HL-60 (cell line): Measurements from ENCODE around the gene PCLO.

Experiments used
- DNase-seq, 2 experiments: peaks; one replicate each; pipeline ENCODE4 v3.0.0-alpha.2; 2010 to 2020; ENCODE audit warnings: low read depth in 1 of 2, low spot score in 1 of 2
- H3K27ac ChIP-seq: fragments of 250-450 bp; sonication (Bioruptor Pico); replicated peaks from 2 replicates; pipeline ENCODE4 v1.5.1; 2020; ENCODE audit warnings: mild to moderate bottlenecking, moderate library complexity
- H3K27me3 ChIP-seq: fragments of 250-450 bp; sonication (Bioruptor Pico); 2 replicates; pipeline ENCODE4 v1.5.1; 2021; ENCODE audit warnings: mild to moderate bottlenecking, moderate library complexity; ENCODE audit not compliant: insufficient read depth, poor library complexity, severe bottlenecking
- H3K4me3 ChIP-seq: replicated peaks from 2 replicates; pipeline ENCODE4 v1.5.1; 2011; ENCODE audit warnings: mild to moderate bottlenecking, control low read depth, low read length; ENCODE audit not compliant: insufficient read depth
- GABPA ChIP-seq: IDR thresholded peaks from 2 replicates; pipeline ENCODE4 v1.6.1; 2012; ENCODE audit warnings: low read depth
- POLR2AphosphoS5 ChIP-seq: IDR thresholded peaks from 2 replicates; pipeline ENCODE4 v1.6.1; 2012; ENCODE audit warnings: low read depth
- SPI1 ChIP-seq: IDR thresholded peaks from 2 replicates; pipeline ENCODE4 v1.6.1; 2012; ENCODE audit warnings: low read depth, mild to moderate bottlenecking, borderline replicate concordance
- TF ChIP-seq, protein P1 (sequence below): IDR thresholded peaks from 2 replicates; pipeline ENCODE4 v1.6.1; 2012; ENCODE audit warnings: low read depth; ENCODE audit not compliant: insufficient replicate concordance
- TF ChIP-seq, protein P2 (sequence below): IDR thresholded peaks from one replicate; pipeline ENCODE4 v1.5.1; 2011; ENCODE audit warnings: low read length, control low read depth, inconsistent platforms; ENCODE audit not compliant: insufficient read depth

PCLO gene

DNA sequence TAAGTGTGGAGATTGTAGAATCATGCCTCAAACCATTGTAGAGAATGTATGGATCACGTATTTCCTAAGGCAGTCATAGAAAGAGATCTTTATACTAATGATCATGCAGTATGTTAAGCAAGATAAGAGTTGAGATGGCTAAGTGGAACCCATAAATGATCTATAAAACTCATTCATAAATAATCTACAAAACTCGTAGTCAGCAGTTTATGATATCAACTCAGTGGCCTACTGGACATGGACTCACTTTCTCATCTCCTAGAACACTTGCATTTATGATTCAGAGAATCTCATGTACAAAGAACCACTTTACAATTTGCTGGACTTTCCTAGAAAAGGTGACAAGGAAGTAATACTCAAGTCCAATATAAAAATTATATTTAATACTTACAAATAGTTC, 339.6 kb downstream of the PCLO start:
- no peak for TF ChIP-seq GABPA
- TF ChIP-seq, protein P1, sequence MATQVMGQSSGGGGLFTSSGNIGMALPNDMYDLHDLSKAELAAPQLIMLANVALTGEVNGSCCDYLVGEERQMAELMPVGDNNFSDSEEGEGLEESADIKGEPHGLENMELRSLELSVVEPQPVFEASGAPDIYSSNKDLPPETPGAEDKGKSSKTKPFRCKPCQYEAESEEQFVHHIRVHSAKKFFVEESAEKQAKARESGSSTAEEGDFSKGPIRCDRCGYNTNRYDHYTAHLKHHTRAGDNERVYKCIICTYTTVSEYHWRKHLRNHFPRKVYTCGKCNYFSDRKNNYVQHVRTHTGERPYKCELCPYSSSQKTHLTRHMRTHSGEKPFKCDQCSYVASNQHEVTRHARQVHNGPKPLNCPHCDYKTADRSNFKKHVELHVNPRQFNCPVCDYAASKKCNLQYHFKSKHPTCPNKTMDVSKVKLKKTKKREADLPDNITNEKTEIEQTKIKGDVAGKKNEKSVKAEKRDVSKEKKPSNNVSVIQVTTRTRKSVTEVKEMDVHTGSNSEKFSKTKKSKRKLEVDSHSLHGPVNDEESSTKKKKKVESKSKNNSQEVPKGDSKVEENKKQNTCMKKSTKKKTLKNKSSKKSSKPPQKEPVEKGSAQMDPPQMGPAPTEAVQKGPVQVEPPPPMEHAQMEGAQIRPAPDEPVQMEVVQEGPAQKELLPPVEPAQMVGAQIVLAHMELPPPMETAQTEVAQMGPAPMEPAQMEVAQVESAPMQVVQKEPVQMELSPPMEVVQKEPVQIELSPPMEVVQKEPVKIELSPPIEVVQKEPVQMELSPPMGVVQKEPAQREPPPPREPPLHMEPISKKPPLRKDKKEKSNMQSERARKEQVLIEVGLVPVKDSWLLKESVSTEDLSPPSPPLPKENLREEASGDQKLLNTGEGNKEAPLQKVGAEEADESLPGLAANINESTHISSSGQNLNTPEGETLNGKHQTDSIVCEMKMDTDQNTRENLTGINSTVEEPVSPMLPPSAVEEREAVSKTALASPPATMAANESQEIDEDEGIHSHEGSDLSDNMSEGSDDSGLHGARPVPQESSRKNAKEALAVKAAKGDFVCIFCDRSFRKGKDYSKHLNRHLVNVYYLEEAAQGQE, result no peak
- TF ChIP-seq POLR2AphosphoS5, result no peak
- TF ChIP-seq SPI1, result no peak

DNA sequence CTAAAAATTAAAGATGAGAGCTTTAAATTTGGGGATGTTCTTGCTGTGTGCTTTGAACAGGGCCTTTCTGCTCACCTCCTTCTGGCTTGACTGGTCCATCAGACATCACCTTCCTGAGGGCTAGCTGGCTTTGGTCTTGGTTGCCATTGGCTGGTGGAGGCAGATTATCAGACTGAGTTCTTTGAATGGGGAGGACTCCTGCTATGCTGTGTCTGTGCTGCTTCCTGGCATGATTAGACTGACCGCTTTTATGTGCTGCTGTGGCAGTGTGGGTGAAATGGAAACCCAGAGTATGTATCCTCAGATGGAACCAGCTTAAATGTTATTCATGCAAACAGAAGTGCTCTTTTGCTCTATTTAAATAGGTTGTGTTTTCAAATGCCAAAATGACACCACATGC, 341.6 kb downstream of the PCLO start:
- Histone ChIP-seq H3K4me3 (no peak overlapping the region), H3K27ac (no peak overlapping the region), H3K27me3 (no peaks in the 10 kb centered on the region)
- DNase-seq, result no peak
- TF ChIP-seq SPI1 (no peak), GABPA (no peak), POLR2AphosphoS5 (no peak)
- TF ChIP-seq, protein P1, result no peak
- TF ChIP-seq, protein P2, sequence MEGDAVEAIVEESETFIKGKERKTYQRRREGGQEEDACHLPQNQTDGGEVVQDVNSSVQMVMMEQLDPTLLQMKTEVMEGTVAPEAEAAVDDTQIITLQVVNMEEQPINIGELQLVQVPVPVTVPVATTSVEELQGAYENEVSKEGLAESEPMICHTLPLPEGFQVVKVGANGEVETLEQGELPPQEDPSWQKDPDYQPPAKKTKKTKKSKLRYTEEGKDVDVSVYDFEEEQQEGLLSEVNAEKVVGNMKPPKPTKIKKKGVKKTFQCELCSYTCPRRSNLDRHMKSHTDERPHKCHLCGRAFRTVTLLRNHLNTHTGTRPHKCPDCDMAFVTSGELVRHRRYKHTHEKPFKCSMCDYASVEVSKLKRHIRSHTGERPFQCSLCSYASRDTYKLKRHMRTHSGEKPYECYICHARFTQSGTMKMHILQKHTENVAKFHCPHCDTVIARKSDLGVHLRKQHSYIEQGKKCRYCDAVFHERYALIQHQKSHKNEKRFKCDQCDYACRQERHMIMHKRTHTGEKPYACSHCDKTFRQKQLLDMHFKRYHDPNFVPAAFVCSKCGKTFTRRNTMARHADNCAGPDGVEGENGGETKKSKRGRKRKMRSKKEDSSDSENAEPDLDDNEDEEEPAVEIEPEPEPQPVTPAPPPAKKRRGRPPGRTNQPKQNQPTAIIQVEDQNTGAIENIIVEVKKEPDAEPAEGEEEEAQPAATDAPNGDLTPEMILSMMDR, result no peak

More for the DNA sequence above, 339.6 kb downstream of the PCLO start:
- no peak overlapping the region for H3K4me3 ChIP-seq
- no peak overlapping the region for H3K27ac ChIP-seq
- DNase-seq, result no peak
- no peaks in the 10 kb centered on the region for H3K27me3 ChIP-seq

DNA sequence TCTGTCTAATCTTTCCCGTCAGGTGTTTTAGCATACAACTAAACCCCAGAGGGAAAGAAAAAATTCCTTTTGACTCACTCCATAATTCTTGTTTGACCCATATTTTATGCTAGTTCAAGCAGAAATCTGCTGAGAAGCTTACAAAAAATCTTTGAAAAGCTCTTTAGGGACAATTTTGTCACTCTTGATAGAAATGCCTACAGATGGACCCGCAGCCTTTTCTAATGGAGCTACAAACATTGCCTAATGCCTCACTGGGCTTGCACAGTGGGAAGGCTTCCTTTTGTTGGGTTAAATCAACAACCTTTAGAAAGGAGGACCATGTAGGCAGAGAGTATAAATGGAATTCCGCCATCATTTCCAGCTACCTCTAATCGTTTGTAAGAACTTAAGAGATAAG, 344.5 kb downstream of the PCLO start:
- DNase-seq, result no peak
- Histone ChIP-seq H3K27me3 (no peaks in the 10 kb centered on the region), H3K4me3 (no peak overlapping the region), H3K27ac (no peak overlapping the region)
- TF ChIP-seq, protein P2, result no peak
- TF ChIP-seq, protein P1, result no peak
- no peak for TF ChIP-seq GABPA

DNA sequence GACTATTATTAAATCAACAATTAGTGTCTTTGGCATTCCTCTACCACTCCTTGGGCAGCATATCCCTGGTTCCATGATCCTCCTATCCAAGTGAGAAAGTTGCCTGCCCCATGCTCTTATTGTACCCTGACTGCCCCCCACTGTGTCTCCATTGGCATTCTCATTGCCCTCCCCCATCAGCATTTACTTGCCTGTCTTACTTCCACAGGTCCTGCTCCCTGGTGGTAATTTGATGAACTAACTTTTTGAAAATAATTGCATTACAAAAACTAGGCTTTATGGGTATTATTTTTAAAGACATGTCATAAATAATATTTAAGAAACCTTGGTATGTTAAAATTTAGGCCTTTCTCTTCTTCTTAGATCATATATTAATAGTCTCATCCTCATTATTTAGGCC, 346.4 kb downstream of the PCLO start:
- TF ChIP-seq POLR2AphosphoS5, result no peak
- TF ChIP-seq GABPA, result no peak
- no peak for TF ChIP-seq SPI1
- TF ChIP-seq, protein P1, result no peak
- TF ChIP-seq, protein P2, result no peak
- H3K27me3 ChIP-seq, result no peaks in the 10 kb centered on the region
- no peak overlapping the region for H3K4me3 ChIP-seq
- H3K27ac ChIP-seq, result no peak overlapping the region
- no peak for DNase-seq
